GM18502 (cell line): Measurements from ENCODE around the gene EDC3.
A peak's percentile ranks its signal among the peaks of the same experiment; 100 is the strongest.
"Not testable (repeated sequence)": the region's sequence is repeated elsewhere in the genome, so short reads cannot be mapped to it uniquely, and the experiment has no call there.

Source experiments
- ATAC-seq: cut with Tn5 transposase; IDR thresholded peaks from one replicate; pipeline ENCODE4 v1.9.1; 2021; ENCODE audit warnings: mild to moderate bottlenecking; ENCODE audit not compliant: unreplicated experiment, poor library complexity

EDC3 gene

GRCh38 chr15:74653426-74654102, 42.3 kb downstream of the EDC3 start:
- no peak for ATAC-seq

GRCh38 chr15:74651242-74651741, 44.5 kb downstream of the EDC3 start:
- ATAC-seq: no peak

- no peak for ATAC-seq
Observed at GRCh38 chr15:74648051-74648842, 47.6 kb downstream of the EDC3 start.

- ATAC-seq: no peak
Observed at GRCh38 chr15:74646480-74646879, 49.3 kb downstream of the EDC3 start.

- ATAC-seq: no peak
Observed at GRCh38 chr15:74643665-74644204, 52.1 kb downstream of the EDC3 start.

GRCh38 chr15:74642734-74643664, 52.8 kb downstream of the EDC3 start:
- ATAC-seq: no peak

- ATAC-seq: no peak
Observed at GRCh38 chr15:74642348-74642733, 53.5 kb downstream of the EDC3 start.

- no peak for ATAC-seq
Observed at GRCh38 chr15:74641151-74641550, 54.7 kb downstream of the EDC3 start.

GRCh38 chr15:74636984-74637383, 58.8 kb downstream of the EDC3 start:
- ATAC-seq: no peak

GRCh38 chr15:74635228-74635627, 60.6 kb downstream of the EDC3 start:
- peak; percentile 57 for ATAC-seq

GRCh38 chr15:74633781-74634180, 62.0 kb downstream of the EDC3 start:
- no peak for ATAC-seq

- no peak for ATAC-seq
Observed at GRCh38 chr15:74632601-74633000, 63.2 kb downstream of the EDC3 start.

GRCh38 chr15:74631935-74632560, 63.8 kb downstream of the EDC3 start:
- no peak for ATAC-seq

- ATAC-seq: no peak
Observed at GRCh38 chr15:74631408-74631807, 64.4 kb downstream of the EDC3 start.

- no peak for ATAC-seq
Observed at GRCh38 chr15:74631087-74631385, 64.8 kb downstream of the EDC3 start.

GRCh38 chr15:74630284-74631086, 65.3 kb downstream of the EDC3 start:
- no peak for ATAC-seq

GRCh38 chr15:74629696-74630095, 66.1 kb downstream of the EDC3 start:
- ATAC-seq: not testable (repeated sequence)

GRCh38 chr15:74628949-74629348, 66.9 kb downstream of the EDC3 start:
- ATAC-seq: no peak

- no peak for ATAC-seq
Observed at GRCh38 chr15:74628199-74628598, 67.6 kb downstream of the EDC3 start.
